HepG2 (cell line): ENCODE data around the gene PCP4. TPM values are rescaled to one million over a fixed set of nuclear protein-coding genes. Genes with fewer than 3 reads are reported as not detected.

ENCODE experiments used
- ATAC-seq: fragments of 200-7000 bp; cut with Tn5 transposase; 3 replicates; pipeline ENCODE4 v1.9.1; 2020; ENCODE audit warnings: mild to moderate bottlenecking, moderate library complexity
- BruUV-seq: library from RNA; stranded (reverse); fragments of 400-500 nt; replicated peaks from 2 replicates; lab custom pipeline; 2021; lab: Mats Ljungman, UMichigan
- CTCF ChIA-PET: fragments of 300-600 bp; formaldehyde crosslinking; extraction: SDS; loops from one replicate; lab custom pipeline; 2021; ENCODE audit warnings: low total read pairs, inconsistent platforms, low intra/inter-chr PET ratio; lab: Yijun Ruan, JAX
- POLR2A ChIA-PET: fragments of 350-600 bp; sonication (Branson Sonifier 250); formaldehyde crosslinking; loops from one replicate; lab custom pipeline; 2020; ENCODE audit warnings: antibody characterized with exemption, inconsistent platforms; lab: Yijun Ruan, JAX
- DNase-seq: peaks from one replicate; pipeline ENCODE4 v3.0.0-alpha.2; 2015; ENCODE audit warnings: low spot score
- FAIRE-seq: peaks from 3 replicates; lab custom pipeline; 2011; peaks lifted over from hg19 to GRCh38; lab: Jason Lieb, UNC
- H2AFZ ChIP-seq: one replicate; pipeline ENCODE4 v1.6.1; 2011; ENCODE audit warnings: low read length, inconsistent platforms
- H3K27ac ChIP-seq: fragments of 300-600 bp; 3 replicates; pipeline ENCODE4 v1.8.0; 2011; ENCODE audit warnings: mixed run types, mild to moderate bottlenecking, mixed read lengths, low read length, inconsistent platforms; ENCODE audit not compliant: insufficient read depth; ENCODE audit errors: extremely low read length
- H3K27me3 ChIP-seq, 2 experiments: fragments of 200-600 bp in 1 of 2; 2 replicates in 1 of 2; 3 replicates in 1 of 2; pipeline versions ENCODE4 v1.6.0 to v1.8.0; 2011; ENCODE audit warnings: low read length in 2 of 2, mild to moderate bottlenecking in 2 of 2, moderate library complexity in 2 of 2, inconsistent platforms in 1 of 2; ENCODE audit not compliant: insufficient read depth in 2 of 2, control insufficient read depth in 1 of 2
- H3K36me3 ChIP-seq, 2 experiments: fragments of 200-600 bp in 1 of 2; replicated peaks in 1 of 2; 2 replicates in 1 of 2; 3 replicates in 1 of 2; pipeline versions ENCODE4 v1.5.1 to v1.8.0; 2011; ENCODE audit warnings: low read length in 2 of 2, inconsistent platforms in 1 of 2; ENCODE audit not compliant: insufficient read depth in 2 of 2, control insufficient read depth in 1 of 2
- H3K4me1 ChIP-seq: 2 replicates; pipeline ENCODE4 v1.5.1; 2012; ENCODE audit warnings: low read length, inconsistent platforms; ENCODE audit not compliant: insufficient read depth
- H3K4me2 ChIP-seq: 2 replicates; pipeline ENCODE4 v1.6.0; 2011; ENCODE audit warnings: low read depth, low read length, inconsistent platforms
- H3K4me3 ChIP-seq, 3 experiments: fragments of 200-600 bp in 1 of 3; sonication (generic), shearing (Covaris generic) in 1 of 3; replicated peaks in 1 of 3; 2 replicates each; pipeline ENCODE4 v1.5.1; 2011 to 2016; ENCODE audit warnings: low read length in 3 of 3, inconsistent platforms in 2 of 3, low read depth in 2 of 3, mild to moderate bottlenecking in 2 of 3, control low read depth in 1 of 3, mixed read lengths in 1 of 3; ENCODE audit not compliant: insufficient read depth in 1 of 3
- H3K79me2 ChIP-seq: one replicate; pipeline ENCODE4 v1.6.1; 2011; ENCODE audit warnings: low read length, inconsistent platforms; ENCODE audit not compliant: insufficient read depth
- H3K9ac ChIP-seq: 2 replicates; pipeline ENCODE4 v1.6.0; 2011; ENCODE audit warnings: mild to moderate bottlenecking, low read depth, low read length, inconsistent platforms; ENCODE audit not compliant: insufficient read depth
- H3K9me3 ChIP-seq: 2 replicates; pipeline ENCODE4 v1.5.1; 2012; ENCODE audit warnings: mild to moderate bottlenecking, low read length
- H4K20me1 ChIP-seq: 2 replicates; pipeline ENCODE4 v1.6.0; 2011; ENCODE audit warnings: inconsistent platforms, mild to moderate bottlenecking, low read length, moderate library complexity; ENCODE audit not compliant: insufficient read depth
- ATAD3A ChIP-seq: sonication (generic); formaldehyde crosslinking; IDR thresholded peaks from 2 replicates; pipeline ENCODE4 v1.4.0; 2020; ENCODE audit warnings: missing genetic modification reagents
- GATA4 ChIP-seq: sonication (generic); IDR thresholded peaks from 2 replicates; pipeline ENCODE4 v1.6.1; 2016; ENCODE audit warnings: antibody characterized with exemption, low read depth, borderline replicate concordance
- IRX3 ChIP-seq: sonication (generic); formaldehyde crosslinking; IDR thresholded peaks from 2 replicates; pipeline ENCODE4 v1.8.1; 2023; ENCODE audit warnings: mild to moderate bottlenecking, low read depth, missing genetic modification reagents, borderline replicate concordance
- NR1H2 ChIP-seq: sonication (generic); formaldehyde crosslinking; IDR thresholded peaks from 2 replicates; pipeline ENCODE4 v1.8.1; 2022; ENCODE audit warnings: low read depth, missing genetic modification reagents, borderline replicate concordance
- SRSF9 ChIP-seq: fragments of 200-400 bp; formaldehyde crosslinking; IDR thresholded peaks from 2 replicates; pipeline ENCODE4 v1.6.1; 2018; ENCODE audit warnings: borderline replicate concordance, mild to moderate bottlenecking, low read depth, low read length; ENCODE audit not compliant: insufficient read depth, poor library complexity, severe bottlenecking
- TARDBP ChIP-seq: sonication (generic); formaldehyde crosslinking; IDR thresholded peaks from 2 replicates; pipeline ENCODE4 v1.8.0; 2022; ENCODE audit warnings: mild to moderate bottlenecking, missing genetic modification reagents
- ZNF160 ChIP-seq: sonication (generic); formaldehyde crosslinking; IDR thresholded peaks from 2 replicates; pipeline ENCODE4 v1.8.0; 2022; ENCODE audit warnings: mild to moderate bottlenecking, inconsistent platforms, missing genetic modification reagents
- ZNF460 ChIP-seq: sonication (generic); formaldehyde crosslinking; IDR thresholded peaks from 2 replicates; pipeline ENCODE4 v1.5.1; 2020; ENCODE audit warnings: missing genetic modification reagents, mild to moderate bottlenecking, borderline replicate concordance
- ZNF496 ChIP-seq: sonication (generic); formaldehyde crosslinking; IDR thresholded peaks from 2 replicates; pipeline ENCODE4 v1.8.1; 2023; ENCODE audit warnings: mild to moderate bottlenecking, moderate library complexity, missing genetic modification reagents; ENCODE audit not compliant: insufficient replicate concordance
- ZNF724P ChIP-seq: sonication (generic); formaldehyde crosslinking; IDR thresholded peaks from 2 replicates; pipeline ENCODE4 v1.8.0; 2022; ENCODE audit warnings: missing genetic modification reagents, borderline replicate concordance
- ZNF747 ChIP-seq: sonication (generic); formaldehyde crosslinking; IDR thresholded peaks from 2 replicates; pipeline ENCODE4 v1.8.1; 2023; ENCODE audit warnings: missing genetic modification reagents, mild to moderate bottlenecking, borderline replicate concordance
- ZNF800 ChIP-seq: sonication (generic); formaldehyde crosslinking; IDR thresholded peaks from 2 replicates; pipeline ENCODE4 v1.4.0; 2020; ENCODE audit warnings: missing genetic modification reagents
- ZNF878 ChIP-seq: sonication (generic); formaldehyde crosslinking; IDR thresholded peaks from 2 replicates; pipeline ENCODE4 v1.8.1; 2023; ENCODE audit warnings: mild to moderate bottlenecking, missing genetic modification reagents, moderate library complexity
- ZSCAN25 ChIP-seq: sonication (generic); formaldehyde crosslinking; IDR thresholded peaks from 2 replicates; pipeline ENCODE4 v1.8.0; 2022; ENCODE audit warnings: mild to moderate bottlenecking, missing genetic modification reagents
- WGBS: methylation state at CpG from one replicate; pipeline ENCODE4 v1.1.6; 2017; ENCODE audit warnings: low lambda C conversion rate; 5-methylcytosine and 5-hydroxymethylcytosine counted together
- in situ Hi-C: cut with HindIII; loops from 2 replicates; pipeline ENCODE4 v1.10.0; 2017; ENCODE audit warnings: low pct_unique_long_range_greater_than_20kb; ENCODE audit not compliant: extremely low pct_ligation_motif_present
- intact Hi-C: fragments of 100-400 bp; cut with micrococcal nuclease; formaldehyde crosslinking; loops from one replicate; pipeline ENCODE4 v1.10.0; 2022; ENCODE audit not compliant: unreplicated experiment
- polyA plus RNA-seq, 8 experiments: library from polyadenylated mRNA; depleted of rRNA in 3 of 8; stranded (reverse) in 7 of 8; unstranded in 1 of 8; fragments of >200 nt; fragmentation: Illumina TruSeq in 4 of 8; extraction: Trizol in 4 of 8; gene quantifications; 2 replicates each; pipeline versions ENCODE4 v1.2.1 to v1.2.3, GENCODE V29; 2011 to 2016; ENCODE audit warnings: low read depth in 4 of 8, missing spikeins in 1 of 8, mixed read lengths in 1 of 8; ENCODE audit not compliant: insufficient read depth in 1 of 8
- total RNA-seq, 5 experiments: library from RNA; depleted of rRNA; stranded (reverse); fragments of >200 nt; fragmentation: Illumina TruSeq; extraction: Trizol; gene quantifications; 2 replicates each; pipeline ENCODE4 v1.2.3, GENCODE V29; 2016; ENCODE audit warnings: low read depth in 1 of 5
- TF ChIP-seq, protein P1 (sequence below): conservative IDR thresholded peaks from 2 replicates; pipeline ENCODE4 v1.6.1; 2018; ENCODE audit warnings: missing genetic modification reagents

PCP4 gene
- total and polyA plus RNA-seq, 2 of the 13 experiments (the other 11 are each of a cell fraction or from before 2014, with no cell fraction given) = not detected

- DNase-seq = no peak
- H3K9ac ChIP-seq = no peak overlapping the region
- no peak overlapping the region for H3K27ac ChIP-seq
- BruUV-seq = no TSS peak
- FAIRE-seq = no peak
- in situ Hi-C loops (no loop called here), intact Hi-C loops (no loop called here)
- no peak overlapping the region for H2AFZ ChIP-seq
- no peaks in the 10 kb centered on the region for H3K36me3 ChIP-seq
- ChIA-PET CTCF (no interaction called here), POLR2A (no interaction called here)
- no peaks in the 10 kb centered on the region for H3K79me2 ChIP-seq
- H3K9me3 ChIP-seq = peaks cover 94% of the 10 kb centered on the region
- no peaks in the 10 kb centered on the region for H3K4me1 ChIP-seq
- no peak overlapping the region for H3K4me2 ChIP-seq
- no peaks in the 10 kb centered on the region for H4K20me1 ChIP-seq
- no peak overlapping the region for H3K4me3 ChIP-seq
- no peak for ATAC-seq
- 47% methylated on average over 2 of the region's 2 CpGs for WGBS
- TF ChIP-seq, protein P1, sequence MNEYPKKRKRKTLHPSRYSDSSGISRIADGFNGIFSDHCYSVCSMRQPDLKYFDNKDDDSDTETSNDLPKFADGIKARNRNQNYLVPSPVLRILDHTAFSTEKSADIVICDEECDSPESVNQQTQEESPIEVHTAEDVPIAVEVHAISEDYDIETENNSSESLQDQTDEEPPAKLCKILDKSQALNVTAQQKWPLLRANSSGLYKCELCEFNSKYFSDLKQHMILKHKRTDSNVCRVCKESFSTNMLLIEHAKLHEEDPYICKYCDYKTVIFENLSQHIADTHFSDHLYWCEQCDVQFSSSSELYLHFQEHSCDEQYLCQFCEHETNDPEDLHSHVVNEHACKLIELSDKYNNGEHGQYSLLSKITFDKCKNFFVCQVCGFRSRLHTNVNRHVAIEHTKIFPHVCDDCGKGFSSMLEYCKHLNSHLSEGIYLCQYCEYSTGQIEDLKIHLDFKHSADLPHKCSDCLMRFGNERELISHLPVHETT (CRISPR knock-in tag) = no peak
- TF ChIP-seq ATAD3A (CRISPR knock-in tag) (no peak), SRSF9 (no peak), GATA4 (no peak), ZNF160 (CRISPR knock-in tag) (no peak), ZNF800 (CRISPR knock-in tag) (no peak), ZNF496 (CRISPR knock-in tag) (no peak), ZNF747 (CRISPR knock-in tag) (no peak), ZSCAN25 (CRISPR knock-in tag) (no peak), IRX3 (no peak), ZNF724P (no peak), ZNF460 (CRISPR knock-in tag) (no peak), ZNF878 (CRISPR knock-in tag) (no peak), TARDBP (no peak), NR1H2 (CRISPR knock-in tag) (no peak)
- no peaks in the 10 kb centered on the region for H3K27me3 ChIP-seq
Observed at GRCh38 chr21:39958731-39959130, 91.5 kb downstream of the PCP4 start.
